ENCODE data around the gene STC2. TPM values are rescaled to one million over a fixed set of nuclear protein-coding genes. Genes with fewer than 3 reads are reported as not detected.

Gene STC2
- total RNA-seq, 1 donor from 2014 or later = 4.9 TPM

- ATAC-seq = no peak
- no peak for DNase-seq
- no peak overlapping the region for H3K4me3 ChIP-seq
- intact Hi-C loops (cut with DNase I) = no loop called here
- TF ChIP-seq, protein P1, sequence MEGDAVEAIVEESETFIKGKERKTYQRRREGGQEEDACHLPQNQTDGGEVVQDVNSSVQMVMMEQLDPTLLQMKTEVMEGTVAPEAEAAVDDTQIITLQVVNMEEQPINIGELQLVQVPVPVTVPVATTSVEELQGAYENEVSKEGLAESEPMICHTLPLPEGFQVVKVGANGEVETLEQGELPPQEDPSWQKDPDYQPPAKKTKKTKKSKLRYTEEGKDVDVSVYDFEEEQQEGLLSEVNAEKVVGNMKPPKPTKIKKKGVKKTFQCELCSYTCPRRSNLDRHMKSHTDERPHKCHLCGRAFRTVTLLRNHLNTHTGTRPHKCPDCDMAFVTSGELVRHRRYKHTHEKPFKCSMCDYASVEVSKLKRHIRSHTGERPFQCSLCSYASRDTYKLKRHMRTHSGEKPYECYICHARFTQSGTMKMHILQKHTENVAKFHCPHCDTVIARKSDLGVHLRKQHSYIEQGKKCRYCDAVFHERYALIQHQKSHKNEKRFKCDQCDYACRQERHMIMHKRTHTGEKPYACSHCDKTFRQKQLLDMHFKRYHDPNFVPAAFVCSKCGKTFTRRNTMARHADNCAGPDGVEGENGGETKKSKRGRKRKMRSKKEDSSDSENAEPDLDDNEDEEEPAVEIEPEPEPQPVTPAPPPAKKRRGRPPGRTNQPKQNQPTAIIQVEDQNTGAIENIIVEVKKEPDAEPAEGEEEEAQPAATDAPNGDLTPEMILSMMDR (IDR thresholded peaks at IDR 0.05) = no peak
- no peaks in the 10 kb centered on the region for H3K36me3 ChIP-seq
- H3K9me3 ChIP-seq = no peaks in the 10 kb centered on the region
- peaks cover 4% of the 10 kb centered on the region for H3K27me3 ChIP-seq
- peaks cover 24% of the 10 kb centered on the region for H3K4me1 ChIP-seq
- H3K27ac ChIP-seq = no peak overlapping the region
Measured at GRCh38 chr5:173318881-173319620, 9.2 kb downstream of the STC2 start.

GRCh38 chr5:173318330-173318729 is 9.9 kb downstream of the STC2 start:
- no peaks in the 10 kb centered on the region for H3K27me3 ChIP-seq
- H3K9me3 ChIP-seq = no peaks in the 10 kb centered on the region
- intact Hi-C loops (cut with DNase I) = no loop called here
- H3K27ac ChIP-seq = no peak overlapping the region
- no peak overlapping the region for H3K4me3 ChIP-seq
- peaks cover 16% of the 10 kb centered on the region for H3K4me1 ChIP-seq
- TF ChIP-seq, protein P1 (IDR thresholded peaks at IDR 0.05) = no peak
- DNase-seq = no peak
- no peaks in the 10 kb centered on the region for H3K36me3 ChIP-seq
- no peak for ATAC-seq

DNA sequence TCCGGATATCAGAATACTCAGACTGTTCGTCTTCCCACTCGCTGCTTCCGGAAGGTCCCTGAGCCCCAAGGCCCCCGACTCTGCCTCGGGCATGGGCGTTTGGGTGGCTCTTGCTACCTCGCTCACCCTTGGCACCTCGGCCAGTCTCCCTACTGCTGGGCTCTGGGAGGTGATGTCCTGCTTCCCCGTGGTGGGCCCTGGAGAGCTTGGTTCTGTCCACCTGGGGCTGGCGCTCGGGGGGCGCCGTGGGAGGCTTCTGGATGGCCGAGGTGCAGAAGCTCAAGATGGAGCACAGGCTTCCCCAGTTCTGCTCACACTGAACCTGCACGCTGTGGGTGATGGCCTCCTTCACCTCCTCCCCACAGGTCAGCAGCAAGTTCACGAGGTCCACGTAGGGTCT is 10.4 kb downstream of the STC2 start:
- H3K4me3 ChIP-seq = no peak overlapping the region
- intact Hi-C loops (cut with DNase I) = no loop called here

GRCh38 chr5:173317091-173317730 is 11.0 kb downstream of the STC2 start:
- Histone ChIP-seq H3K27me3 (no peaks in the 10 kb centered on the region), H3K36me3 (no peaks in the 10 kb centered on the region), H3K4me1 (peaks cover 7% of the 10 kb centered on the region), H3K4me3 (no peak overlapping the region), H3K27ac (no peak overlapping the region), H3K9me3 (no peaks in the 10 kb centered on the region)
- intact Hi-C loops (cut with DNase I) = no loop called here
- DNase-seq = no peak
- TF ChIP-seq, protein P1 (IDR thresholded peaks at IDR 0.05) = no peak
- no peak for ATAC-seq

More for the DNA sequence above, 10.4 kb downstream of the STC2 start:
- Histone ChIP-seq H3K27ac (no peak overlapping the region), H3K27me3 (no peaks in the 10 kb centered on the region), H3K4me1 (peaks cover 12% of the 10 kb centered on the region), H3K36me3 (no peaks in the 10 kb centered on the region), H3K9me3 (no peaks in the 10 kb centered on the region)
- ATAC-seq (no peak), DNase-seq (no peak)
- TF ChIP-seq, protein P1 (IDR thresholded peaks at IDR 0.05) = no peak

DNA sequence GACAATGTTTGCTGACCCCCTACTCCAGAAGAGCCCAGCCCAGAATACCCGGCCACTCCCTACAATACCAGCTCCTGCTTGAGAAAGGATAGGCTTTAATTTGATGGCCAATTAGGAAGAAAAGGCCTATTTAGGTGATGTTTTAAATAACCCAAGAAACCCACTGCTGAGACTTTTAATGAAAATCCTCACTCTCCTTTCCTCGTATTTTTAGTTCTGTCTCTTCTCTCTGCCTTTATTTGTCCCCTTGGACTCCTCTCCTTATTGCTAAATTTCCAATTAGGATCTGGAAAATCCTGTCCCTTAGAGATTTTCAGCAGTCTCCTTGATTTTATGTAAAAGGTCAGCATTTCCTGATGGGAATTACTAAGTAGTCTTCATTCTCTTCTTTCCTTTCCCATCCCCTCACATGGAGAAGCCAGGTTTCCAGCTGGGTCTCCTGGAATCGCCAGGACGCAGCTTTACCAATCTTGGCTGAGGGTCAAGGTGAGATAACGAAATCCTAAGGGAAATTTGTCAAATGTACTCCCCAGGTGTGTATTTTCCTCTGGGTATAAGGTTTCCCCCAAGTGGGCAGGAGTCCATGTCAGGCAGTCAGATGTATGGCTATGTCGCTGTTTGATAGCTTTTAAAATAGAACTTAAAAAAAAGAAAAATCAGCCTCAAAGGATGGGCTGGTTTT is 11.7 kb downstream of the STC2 start:
- Histone ChIP-seq H3K4me1 (peaks cover 7% of the 10 kb centered on the region), H3K9me3 (no peaks in the 10 kb centered on the region), H3K27ac (no peak overlapping the region), H3K4me3 (no peak overlapping the region), H3K36me3 (no peaks in the 10 kb centered on the region), H3K27me3 (no peaks in the 10 kb centered on the region)
- DNase-seq = no peak
- TF ChIP-seq, protein P1 (IDR thresholded peaks at IDR 0.05) = no peak
- intact Hi-C loops (cut with DNase I) = no loop called here
- no peak for ATAC-seq
